ENCODE results near the gene CST3.
"Not testable (repeated sequence)": the region's sequence is repeated elsewhere in the genome, so short reads cannot be mapped to it uniquely, and the experiment has no call there.

The CST3 gene, protein sequence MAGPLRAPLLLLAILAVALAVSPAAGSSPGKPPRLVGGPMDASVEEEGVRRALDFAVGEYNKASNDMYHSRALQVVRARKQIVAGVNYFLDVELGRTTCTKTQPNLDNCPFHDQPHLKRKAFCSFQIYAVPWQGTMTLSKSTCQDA
- total RNA-seq, result 231 to 613 (median 456) reads per million in 17 experiments

DNA sequence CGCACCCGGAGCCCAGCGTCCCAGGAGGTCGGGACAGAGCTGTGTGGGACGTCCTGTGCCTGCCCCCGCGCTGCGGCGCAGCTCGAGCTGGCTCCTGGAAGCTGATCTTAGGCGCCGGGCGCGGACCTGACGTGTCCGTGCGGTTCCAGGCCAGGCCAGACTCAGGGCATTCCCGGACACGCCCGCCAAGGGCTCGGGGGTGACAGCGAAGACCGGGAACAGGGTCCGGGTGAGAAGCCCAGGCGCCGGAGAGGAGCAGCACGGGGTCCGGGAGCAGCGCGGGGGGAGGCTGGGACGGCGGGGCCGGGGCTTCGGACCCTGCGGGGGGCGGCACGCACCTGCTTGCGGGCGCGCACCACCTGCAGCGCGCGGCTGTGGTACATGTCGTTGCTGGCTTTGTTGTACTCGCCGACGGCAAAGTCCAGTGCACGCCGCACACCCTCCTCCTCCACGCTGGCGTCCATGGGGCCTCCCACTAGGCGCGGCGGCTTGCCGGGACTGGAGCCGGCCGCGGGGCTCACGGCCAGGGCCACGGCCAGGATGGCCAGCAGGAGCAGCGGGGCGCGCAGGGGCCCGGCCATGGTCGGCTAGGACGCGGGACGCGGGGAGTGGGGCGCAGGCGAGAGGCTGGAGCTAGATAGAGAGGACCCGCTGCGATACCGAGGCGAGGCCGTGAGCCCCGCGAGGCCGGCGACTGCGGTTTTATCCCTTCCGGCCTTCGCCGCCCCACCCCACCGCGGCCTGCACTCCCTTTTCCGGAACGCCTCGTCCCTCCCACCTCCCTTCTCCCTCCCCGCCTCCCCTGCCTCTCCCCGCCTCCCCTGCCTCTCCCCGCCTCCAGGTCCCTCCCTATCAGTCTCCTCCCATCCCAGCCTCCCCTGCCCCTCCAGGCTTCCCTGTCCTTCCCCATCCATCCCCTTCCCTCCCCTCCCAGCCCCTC lies at the start of gene CST3:
Gene CST3, minus strand, starts transcription at position 674 of the 940 bp plus-strand sequence. Its CDS starts 93 bp downstream, at position 581.
- DNase-seq, result peak; percentile 71 to 93 (median 82)

DNA sequence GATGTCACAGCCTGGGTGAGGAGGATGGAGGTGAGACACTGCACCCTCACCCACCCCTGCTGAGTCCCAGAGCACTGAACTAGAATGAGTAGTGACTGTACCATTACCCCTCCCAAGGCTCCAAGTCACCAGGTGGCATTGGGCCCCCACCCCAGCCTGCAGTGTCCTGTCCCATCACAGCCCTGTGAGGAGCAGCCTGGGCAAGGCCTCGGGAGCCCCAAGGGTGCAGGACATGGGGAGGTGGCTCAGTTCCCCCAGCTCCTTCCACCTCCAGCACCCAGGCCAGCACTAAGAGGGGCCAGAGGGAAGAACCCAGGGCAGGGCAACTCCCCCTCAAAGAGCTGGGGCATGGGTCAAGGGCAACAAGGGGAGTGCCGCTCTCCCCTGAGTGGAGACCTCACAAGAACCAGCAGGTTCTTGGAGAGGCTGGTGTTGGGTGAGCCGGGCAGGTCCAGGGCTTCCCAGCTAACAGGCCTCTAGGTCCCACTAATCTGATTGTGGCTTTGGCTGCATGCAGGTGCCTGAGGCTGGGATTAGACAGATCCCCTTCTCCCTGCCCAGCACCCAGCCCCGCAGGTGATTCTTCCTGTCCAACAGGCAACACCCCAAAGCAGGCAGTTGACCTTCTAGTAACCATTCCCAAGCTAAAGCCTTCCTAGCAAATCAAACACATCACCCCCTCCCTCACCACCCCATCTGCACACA lies 48.4 kb upstream of the CST3 start:
- no peak for DNase-seq

DNA sequence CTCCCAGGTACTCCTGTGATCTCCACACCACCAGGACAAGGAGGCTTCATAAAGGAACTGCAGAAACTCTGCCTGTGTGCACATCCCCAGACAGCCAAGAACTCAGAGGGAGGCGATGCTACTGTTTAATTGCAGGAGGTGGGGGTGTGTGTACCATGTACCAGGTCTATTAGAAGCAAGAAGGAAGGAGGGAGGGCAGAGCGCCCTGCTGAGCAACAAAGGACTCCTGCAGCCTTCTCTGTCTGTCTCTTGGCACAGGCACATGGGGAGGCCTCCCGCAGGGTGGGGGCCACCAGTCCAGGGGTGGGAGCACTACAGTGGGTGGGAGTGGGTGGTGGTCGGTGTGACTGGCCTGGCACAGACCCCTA lies 47.8 kb upstream of the CST3 start:
- DNase-seq, result not testable (repeated sequence)

DNA sequence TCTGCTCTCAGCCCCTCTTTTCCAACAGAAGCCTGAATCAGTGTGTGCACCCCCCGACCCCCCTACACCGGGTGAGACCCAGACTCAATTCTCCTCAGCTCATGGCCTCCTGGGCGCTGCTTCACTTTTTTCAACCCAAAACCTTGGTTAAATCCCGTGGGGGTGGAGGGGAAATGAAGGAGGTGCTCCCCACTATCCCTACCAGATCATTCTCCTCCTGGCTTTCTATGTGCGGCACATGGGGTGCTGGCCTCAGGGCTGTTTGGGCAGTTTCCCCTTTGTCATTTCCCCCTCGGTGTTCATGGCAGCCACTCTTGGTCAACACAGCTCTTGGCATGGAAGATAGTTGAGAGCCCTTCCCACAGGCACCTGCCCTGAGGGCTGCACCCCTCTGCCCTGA lies 46.5 kb upstream of the CST3 start:
- DNase-seq, result no peak

DNA sequence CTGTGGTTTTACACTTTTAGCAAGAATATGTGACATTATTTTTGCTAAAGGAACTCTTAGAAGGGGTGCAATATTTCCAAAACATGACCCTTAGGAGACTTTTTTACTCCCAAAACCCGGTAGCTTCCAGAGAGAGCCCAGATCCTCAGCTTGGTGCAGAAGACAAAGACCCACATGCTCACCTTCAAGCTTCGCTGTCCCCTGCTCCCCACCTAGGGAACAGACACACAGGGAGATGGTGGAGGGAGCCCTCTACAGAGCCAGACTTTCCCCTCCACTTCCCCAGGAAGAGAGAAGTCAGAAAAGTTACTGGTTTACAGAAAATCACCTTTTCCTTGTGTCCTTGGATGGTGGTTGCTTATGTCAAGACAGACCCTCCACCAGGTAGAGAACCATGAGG lies 46.1 kb upstream of the CST3 start:
- DNase-seq, result no peak

DNA sequence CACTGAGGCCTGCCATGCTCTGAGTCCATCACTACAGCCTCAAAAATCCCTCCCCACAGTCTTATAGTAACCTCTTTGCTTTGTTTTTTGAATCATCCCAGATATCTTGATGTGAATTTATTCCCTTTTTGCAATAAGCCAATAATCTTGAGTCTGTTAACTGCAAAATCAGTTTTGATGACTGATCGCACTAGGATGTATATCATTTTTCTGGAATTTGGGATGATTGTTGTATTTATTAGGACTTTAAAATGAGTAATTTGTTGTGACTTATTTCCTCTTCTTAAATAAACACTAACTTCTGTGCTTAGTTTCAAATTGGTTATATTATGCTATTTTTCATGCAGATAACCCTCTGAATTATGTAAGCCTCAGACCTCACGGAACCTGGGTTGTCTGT lies 45.5 kb upstream of the CST3 start:
- DNase-seq, result no peak

DNA sequence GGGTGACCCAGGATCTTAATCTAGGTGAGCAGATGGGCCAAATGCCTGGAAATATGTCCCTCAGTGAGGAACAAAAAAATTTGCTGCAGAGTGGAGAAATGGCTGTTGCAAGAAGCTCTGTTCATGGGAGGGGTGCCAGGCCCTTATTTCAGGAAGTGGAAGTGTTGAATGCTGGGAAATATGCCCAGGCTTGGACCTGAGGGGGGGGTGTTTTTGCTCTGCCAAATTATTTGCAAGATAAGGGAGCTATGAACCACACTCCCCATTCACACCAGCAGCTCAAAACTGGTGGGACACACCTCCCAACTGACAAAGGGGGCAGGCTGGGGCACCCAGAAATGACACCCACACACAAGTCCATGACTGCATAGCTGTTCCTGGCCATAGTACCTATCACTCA lies 42.4 kb upstream of the CST3 start:
- peak; percentile 18 to 55 (median 44) for DNase-seq

DNA sequence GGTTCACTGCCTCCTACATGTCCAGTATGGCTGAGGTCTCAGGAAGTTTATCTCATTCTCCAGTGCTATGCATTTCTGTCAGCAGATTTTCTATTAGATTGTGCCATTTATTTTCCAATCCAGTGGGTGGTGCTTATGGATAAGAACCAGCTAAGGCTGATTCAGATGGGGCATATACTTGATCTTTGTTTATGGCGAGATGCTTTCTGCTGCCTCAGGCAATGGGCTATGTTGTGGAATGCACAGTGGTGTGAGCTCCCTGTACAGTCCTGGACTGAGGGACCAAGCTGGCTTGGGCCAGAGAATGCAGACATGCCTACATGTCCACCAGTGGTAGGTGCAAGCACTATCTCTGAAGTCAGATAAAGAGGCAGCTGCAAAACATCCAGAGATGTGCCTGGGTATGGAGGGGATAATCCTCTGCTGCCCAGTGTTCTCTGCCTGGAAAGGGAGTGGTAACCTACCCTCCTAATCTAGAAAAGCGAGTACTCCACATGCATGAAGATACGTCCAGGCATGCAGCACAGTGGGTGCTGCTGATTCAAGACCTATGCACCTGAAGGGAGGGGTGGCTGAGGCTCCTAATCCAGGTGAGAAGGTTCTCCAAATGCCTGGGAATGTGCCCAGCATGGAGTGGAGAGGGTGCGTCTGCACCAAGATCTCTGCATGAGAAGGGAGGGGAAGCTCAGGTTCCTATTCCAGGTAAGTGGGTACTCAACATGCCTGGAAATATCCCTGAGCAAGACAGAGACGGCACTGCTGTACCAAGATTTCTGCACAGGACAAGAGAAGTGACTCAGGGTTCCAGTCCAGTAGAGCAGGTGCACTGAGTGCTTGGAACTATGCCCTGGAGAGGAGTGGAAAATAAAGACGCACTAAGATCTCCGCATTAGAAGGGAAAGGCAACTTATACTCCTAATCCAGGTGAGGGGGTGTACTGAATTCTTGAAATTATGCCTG lies 41.7 kb upstream of the CST3 start:
- peak in 2 of 4 experiments; percentile 17 to 27 for DNase-seq

DNA sequence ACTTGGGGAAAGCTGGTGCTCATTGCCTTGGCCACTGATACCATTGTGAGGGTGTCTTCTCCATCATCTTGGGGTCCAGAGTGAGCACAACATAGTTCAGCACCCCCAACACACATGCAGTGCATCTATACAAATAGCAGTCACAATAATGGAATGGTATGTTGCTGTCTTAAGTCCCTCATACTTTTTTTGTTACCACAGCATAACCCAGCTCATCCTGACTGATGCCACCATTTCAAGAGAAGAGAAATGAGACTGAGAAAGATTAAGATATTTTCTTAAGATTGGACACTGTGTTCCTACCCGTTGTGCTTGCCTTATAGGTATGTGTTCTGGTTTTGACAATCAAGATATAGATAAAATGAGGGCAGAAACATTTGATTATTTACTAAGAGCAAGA lies 35.5 kb upstream of the CST3 start:
- no peak for DNase-seq

DNA sequence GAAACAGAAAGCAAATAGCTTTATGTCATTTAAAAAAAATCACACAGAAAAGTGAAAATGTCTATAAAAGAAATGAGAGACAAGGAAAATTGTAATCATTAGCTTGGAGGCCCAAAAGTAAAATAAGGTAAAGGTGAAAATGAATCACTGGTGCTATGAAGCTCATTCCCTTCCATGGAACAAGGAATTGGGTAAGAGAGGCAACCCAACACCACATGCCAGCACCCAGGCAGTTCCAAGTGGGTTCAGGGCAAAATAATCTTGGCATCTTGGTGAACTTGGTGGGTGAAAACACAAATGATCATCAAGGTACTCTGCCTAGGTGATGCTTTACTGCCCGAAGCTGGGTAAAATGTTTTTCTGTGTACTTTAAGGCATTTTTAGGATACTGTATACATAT lies 34.4 kb upstream of the CST3 start:
- no peak for DNase-seq

DNA sequence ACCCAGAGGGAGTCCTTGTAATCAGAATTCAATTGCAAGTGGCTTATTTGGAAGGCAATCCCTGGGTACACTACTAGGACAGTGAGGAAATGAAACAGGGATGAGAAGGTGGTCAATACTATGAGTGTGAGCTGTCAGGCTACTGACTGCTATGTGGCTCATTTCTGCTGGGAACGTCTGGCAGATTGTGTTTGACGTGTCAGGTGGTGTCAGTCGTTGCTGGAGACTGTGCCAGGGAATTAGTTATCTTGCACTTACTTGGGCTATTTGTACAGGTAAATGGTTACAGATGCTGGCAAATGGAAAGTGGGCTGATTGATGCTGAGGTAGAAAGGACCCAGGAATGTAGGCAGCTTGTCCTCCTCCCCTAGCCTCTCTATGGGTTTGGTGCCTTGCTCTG lies 33.7 kb upstream of the CST3 start:
- DNase-seq, result no peak

DNA sequence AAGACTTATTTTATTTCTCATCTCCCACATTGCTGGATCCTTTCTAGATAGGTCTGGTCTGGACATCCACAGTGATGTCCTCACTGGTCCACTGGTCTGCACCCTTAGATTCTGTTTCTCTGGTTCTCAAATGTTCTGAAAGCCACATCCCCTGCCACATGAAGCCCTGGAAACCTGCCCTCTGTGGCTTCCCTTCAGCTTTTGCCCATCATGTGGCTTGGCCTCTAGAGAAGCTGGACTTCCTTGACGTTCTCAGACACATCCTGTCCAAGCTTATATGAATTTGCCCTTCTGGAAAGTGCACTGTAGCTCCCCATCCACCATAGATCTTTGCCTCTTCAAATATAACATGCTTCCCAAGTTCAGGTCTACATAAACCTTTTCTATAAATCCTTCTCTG lies 32.6 kb upstream of the CST3 start:
- DNase-seq, result no peak

DNA sequence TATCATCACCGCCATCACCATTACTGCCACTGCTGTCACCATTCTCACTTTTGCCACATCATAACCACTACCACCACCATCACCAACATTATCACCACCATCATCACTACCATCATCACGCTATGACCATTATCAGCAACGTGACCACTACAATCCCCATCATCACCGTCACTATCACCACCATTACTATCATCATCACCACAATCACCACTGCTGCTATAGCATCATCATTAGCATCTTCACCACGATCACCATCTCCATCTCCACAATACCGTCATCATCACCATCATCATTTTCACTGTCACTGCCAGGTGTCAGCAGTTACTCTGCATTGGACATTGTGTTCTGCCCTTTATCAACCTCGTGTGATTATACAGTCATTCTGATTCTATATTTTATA lies 32.1 kb upstream of the CST3 start:
- no peak for DNase-seq

DNA sequence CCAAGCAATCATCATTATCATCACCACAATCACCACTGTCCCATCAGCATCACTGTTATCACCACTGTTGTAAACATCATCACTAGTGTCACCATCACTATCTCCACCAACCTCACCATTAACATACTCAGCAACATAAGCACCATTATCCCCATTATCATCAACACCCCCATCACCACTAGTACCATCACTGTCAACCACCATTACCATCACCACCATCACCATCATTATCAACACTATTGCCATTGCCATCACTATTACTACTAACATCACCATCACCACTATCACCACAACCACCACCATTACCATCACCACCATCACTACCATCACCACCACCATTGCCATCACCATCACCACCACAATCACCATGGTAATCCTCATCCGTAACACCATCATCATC lies 31.6 kb upstream of the CST3 start:
- no peak for DNase-seq

DNA sequence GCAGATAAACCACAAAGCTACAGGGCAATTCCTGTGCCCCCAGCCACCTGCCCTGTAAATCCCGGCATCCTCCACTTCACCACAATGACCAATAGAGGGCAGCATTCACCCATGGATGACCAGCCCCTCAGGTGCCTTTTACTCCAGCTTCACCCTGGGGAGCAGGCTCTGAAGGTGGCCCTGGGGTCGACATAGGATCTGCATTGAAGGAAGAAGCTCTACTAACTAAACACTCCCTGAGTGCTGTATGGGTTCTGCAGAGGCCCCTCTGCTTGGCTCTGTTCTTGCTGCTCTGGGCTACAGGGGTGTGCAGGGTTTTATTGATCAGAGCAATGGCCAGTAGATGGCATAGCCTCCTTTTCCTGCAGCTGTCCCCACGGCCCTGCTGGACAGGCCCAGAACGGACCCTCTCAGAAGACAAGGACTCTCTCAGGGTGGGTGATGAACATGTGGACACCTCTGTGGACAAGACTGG lies 30.8 kb upstream of the CST3 start:
- peak; percentile 69 to 82 (median 76) for DNase-seq

DNA sequence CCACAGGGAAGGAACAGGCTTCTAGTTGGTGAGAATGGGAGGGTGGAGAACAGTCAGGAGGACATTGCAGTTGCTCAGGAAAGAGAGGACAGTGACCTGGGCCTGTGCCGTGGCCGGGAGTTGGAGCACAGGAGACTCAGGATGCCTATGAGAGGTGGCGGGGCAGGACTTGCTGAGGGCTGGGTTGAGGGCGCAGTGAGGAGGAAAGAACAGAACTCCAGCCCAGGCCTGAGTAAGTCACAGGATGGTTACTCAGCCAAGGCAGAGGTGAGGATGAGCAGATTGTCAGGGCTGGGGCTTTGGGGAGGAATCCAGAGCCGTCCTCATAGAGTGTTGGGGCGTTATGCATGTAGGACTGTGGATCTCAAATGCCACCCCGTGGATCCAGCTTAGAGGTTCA lies 29.9 kb upstream of the CST3 start:
- no peak for DNase-seq

DNA sequence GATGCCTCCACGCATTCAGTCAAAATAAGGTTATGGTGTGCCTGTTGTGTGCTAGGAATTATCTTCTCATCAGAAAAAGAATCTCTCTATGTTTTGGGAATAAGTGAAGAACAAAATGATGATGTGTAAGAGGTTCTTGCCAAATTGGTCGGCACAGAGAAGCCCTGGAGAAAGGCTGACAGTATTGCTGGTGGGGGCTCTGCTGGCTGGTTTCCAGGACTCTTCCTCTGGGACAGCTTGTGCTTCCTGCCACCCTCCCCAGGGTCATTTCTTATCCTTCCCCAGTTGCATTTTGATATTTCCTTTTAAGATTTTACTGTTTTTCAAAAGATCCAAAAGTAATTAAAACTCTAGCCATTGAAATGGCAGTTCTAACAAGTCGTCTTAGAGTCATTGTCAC lies 28.9 kb upstream of the CST3 start:
- DNase-seq, result no peak

DNA sequence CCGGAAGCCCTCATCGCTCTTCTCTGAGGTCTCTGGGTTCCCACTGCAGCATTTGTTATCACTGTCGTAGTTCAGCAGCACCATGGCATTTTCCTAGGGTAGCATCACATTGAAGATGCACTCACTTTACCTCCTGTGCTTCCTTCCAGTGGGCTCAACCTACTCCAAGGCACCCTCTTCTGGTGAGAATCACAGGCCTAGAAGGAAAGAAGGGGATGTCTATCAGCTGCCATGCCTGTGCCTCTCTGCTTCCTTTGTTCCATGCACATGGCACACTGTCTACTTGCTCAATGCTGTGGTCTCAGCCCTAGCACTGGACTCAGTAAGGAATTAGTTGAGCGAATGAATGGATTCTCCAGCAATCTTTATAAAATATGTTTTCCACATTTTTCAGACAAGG lies 28.4 kb upstream of the CST3 start:
- DNase-seq, result peak in 3 of 4 experiments; percentile 12 to 45 (median 39)

DNA sequence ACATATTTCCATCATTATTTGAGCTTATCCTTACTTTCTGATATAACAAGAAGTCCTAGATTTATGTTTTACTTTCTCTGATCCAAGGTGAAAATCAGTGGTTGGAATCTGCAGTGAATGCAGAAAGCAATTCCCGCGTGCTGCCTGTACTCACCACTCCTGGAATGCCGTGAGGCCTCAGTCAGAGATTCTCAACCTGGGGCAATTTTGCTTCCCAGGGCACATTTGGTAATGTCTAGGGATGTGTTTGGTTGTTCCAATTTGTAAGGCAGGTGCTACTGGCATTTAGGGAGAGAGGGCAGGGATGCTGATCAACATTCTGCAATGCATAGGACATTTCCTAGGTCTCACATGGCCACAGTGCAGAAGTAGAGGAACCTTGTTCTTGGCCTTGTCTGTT lies 27.2 kb upstream of the CST3 start:
- no peak for DNase-seq

DNA sequence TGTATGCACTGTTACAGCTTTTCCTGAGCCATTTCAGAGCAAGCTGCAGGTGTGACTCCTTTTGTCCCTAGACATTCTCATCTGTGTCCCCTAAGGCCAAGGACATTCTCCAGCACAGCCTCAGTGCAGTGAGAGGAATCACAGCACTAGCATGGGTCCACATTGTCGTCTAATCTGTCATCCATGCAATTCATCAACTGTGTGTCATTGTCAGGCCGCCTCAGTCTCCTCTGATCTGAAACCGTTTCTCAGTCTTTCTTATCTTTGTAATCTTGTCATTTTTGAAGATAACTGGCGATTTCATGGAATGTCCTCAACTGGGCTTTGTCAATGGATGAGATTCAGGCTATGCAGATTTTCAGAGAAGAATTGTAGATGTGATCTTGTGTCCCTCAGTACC lies 26.3 kb upstream of the CST3 start:
- not testable (repeated sequence) for DNase-seq

DNA sequence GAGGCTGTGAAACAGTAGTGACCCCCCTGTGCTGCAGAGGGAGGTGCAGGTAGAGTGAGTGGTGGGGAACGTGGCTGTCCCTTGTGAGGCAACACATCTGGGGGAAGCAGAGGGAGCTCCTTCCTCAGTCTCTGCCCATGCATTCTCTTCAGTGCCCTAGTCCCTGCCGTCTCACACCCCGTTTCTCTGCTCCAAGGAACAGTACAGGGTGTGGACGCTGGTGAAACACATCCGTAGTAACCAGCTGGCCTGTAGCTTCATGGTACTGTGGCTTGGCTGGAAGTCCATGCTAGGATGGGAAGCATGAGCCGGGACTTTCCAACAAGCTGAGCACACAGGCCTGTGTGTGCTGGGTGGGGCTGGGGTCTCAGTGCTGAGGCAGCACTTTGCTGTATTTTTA lies 25.4 kb upstream of the CST3 start:
- no peak for DNase-seq

DNA sequence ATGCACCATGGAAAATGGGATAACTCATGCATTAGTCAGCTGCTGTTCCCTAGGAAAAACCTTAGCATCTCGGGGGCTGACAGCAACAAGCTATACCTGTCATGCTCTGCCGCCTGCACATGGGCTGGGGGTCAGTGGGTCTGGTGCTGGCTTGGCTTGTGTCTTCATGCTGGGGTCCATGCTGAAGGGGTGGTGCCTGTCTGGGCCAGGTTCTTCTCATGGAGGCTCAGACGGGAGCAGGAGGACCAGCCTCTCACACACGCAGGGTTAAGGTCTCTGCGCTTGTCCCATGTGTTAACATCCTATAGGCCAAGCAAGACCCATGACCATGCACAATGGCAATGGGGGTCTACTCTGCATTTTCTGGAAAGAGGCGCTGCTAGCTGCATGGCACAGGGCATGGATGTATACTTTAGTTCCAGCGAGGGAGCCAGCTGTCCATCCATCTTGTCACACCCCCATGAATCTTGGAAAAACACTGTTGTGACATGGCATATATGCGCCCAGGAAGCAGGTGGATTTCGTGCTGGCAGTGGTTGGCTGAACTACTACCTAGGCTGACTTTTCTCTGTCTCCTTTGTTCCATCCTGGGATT lies 24.6 kb upstream of the CST3 start:
- no peak for DNase-seq

All from suppressor macrophage (primary cell).